Adipocyte (in vitro differentiated cells): ENCODE data around the gene NUBP2.

Source experiments
- DNase-seq: peaks from one replicate; pipeline ENCODE4 v3.0.0-alpha.2; 2015; ENCODE audit warnings: low read depth
- H3K27me3 ChIP-seq: replicated peaks from 2 replicates; pipeline ENCODE4 v1.7.0; 2013; ENCODE audit warnings: mild to moderate bottlenecking, low read length, moderate library complexity; ENCODE audit not compliant: control insufficient read depth, insufficient read depth
- H3K36me3 ChIP-seq: 2 replicates; pipeline ENCODE4 v1.7.0; 2013; ENCODE audit warnings: low read length, mild to moderate bottlenecking, moderate library complexity; ENCODE audit not compliant: control insufficient read depth, insufficient read depth, severe bottlenecking
- H3K4me1 ChIP-seq: 2 replicates; pipeline ENCODE4 v1.7.0; 2013; ENCODE audit warnings: mild to moderate bottlenecking, low read length, moderate library complexity; ENCODE audit not compliant: control insufficient read depth, insufficient read depth
- H3K4me3 ChIP-seq: 2 replicates; pipeline ENCODE4 v1.7.0; 2013; ENCODE audit warnings: mild to moderate bottlenecking, low read length, moderate library complexity
- H3K9ac ChIP-seq: 2 replicates; pipeline ENCODE4 v1.7.0; 2013; ENCODE audit warnings: mild to moderate bottlenecking, low read length, moderate library complexity
- H3K9me3 ChIP-seq: 2 replicates; pipeline ENCODE4 v1.7.0; 2013; ENCODE audit warnings: mild to moderate bottlenecking, low read length, moderate library complexity; ENCODE audit not compliant: control insufficient read depth

NUBP2 gene

GRCh38 chr16:1775006-1775845 lies 7.5 kb upstream of the NUBP2 start:
- peaks cover 22% of the 10 kb centered on the region for H3K4me1 ChIP-seq
- no peak overlapping the region for H3K4me3 ChIP-seq
- no peak for DNase-seq
- no peaks in the 10 kb centered on the region for H3K9me3 ChIP-seq
- H3K27me3 ChIP-seq = no peaks in the 10 kb centered on the region
- H3K36me3 ChIP-seq = peaks cover 26% of the 10 kb centered on the region
- H3K9ac ChIP-seq = peak overlapping the region; percentile 94

- H3K27me3 ChIP-seq = no peaks in the 10 kb centered on the region
- peaks cover 19% of the 10 kb centered on the region for H3K4me1 ChIP-seq
- H3K36me3 ChIP-seq = peaks cover 26% of the 10 kb centered on the region
- no peak overlapping the region for H3K4me3 ChIP-seq
- DNase-seq = no peak
- no peaks in the 10 kb centered on the region for H3K9me3 ChIP-seq
- no peak overlapping the region for H3K9ac ChIP-seq
These were observed 6.7 kb upstream of the NUBP2 start for GRCh38 chr16:1775846-1776671.

- no peak for DNase-seq
- peaks cover 26% of the 10 kb centered on the region for H3K36me3 ChIP-seq
- H3K4me3 ChIP-seq = no peak overlapping the region
- no peak overlapping the region for H3K9ac ChIP-seq
- H3K9me3 ChIP-seq = no peaks in the 10 kb centered on the region
- H3K4me1 ChIP-seq = peaks cover 24% of the 10 kb centered on the region
- no peaks in the 10 kb centered on the region for H3K27me3 ChIP-seq
These were observed 6.1 kb upstream of the NUBP2 start for GRCh38 chr16:1776672-1776955.

- H3K27me3 ChIP-seq = no peaks in the 10 kb centered on the region
- H3K4me1 ChIP-seq = peaks cover 21% of the 10 kb centered on the region
- no peak overlapping the region for H3K9ac ChIP-seq
- H3K36me3 ChIP-seq = peaks cover 26% of the 10 kb centered on the region
- DNase-seq = no peak
- H3K4me3 ChIP-seq = no peak overlapping the region
- H3K9me3 ChIP-seq = no peaks in the 10 kb centered on the region
These were observed 5.8 kb upstream of the NUBP2 start for GRCh38 chr16:1776991-1777374.

- peaks cover 26% of the 10 kb centered on the region for H3K36me3 ChIP-seq
- H3K4me3 ChIP-seq = no peak overlapping the region
- H3K4me1 ChIP-seq = peaks cover 16% of the 10 kb centered on the region
- no peaks in the 10 kb centered on the region for H3K9me3 ChIP-seq
- no peak overlapping the region for H3K9ac ChIP-seq
- H3K27me3 ChIP-seq = no peaks in the 10 kb centered on the region
- no peak for DNase-seq
These were observed 5.2 kb upstream of the NUBP2 start for GRCh38 chr16:1777375-1778199.

- no peaks in the 10 kb centered on the region for H3K9me3 ChIP-seq
- no peaks in the 10 kb centered on the region for H3K27me3 ChIP-seq
- H3K36me3 ChIP-seq = peaks cover 26% of the 10 kb centered on the region
- peaks cover 16% of the 10 kb centered on the region for H3K4me1 ChIP-seq
- H3K9ac ChIP-seq = no peak overlapping the region
- H3K4me3 ChIP-seq = no peak overlapping the region
- no peak for DNase-seq
These were observed 4.3 kb upstream of the NUBP2 start for GRCh38 chr16:1778200-1779179.

GRCh38 chr16:1779234-1779701 lies 3.5 kb upstream of the NUBP2 start:
- H3K27me3 ChIP-seq = no peaks in the 10 kb centered on the region
- peaks cover 26% of the 10 kb centered on the region for H3K36me3 ChIP-seq
- no peak for DNase-seq
- H3K4me1 ChIP-seq = peaks cover 11% of the 10 kb centered on the region
- H3K4me3 ChIP-seq = no peak overlapping the region
- no peaks in the 10 kb centered on the region for H3K9me3 ChIP-seq
- H3K9ac ChIP-seq = no peak overlapping the region

- Histone ChIP-seq H3K9ac (no peak overlapping the region), H3K27me3 (no peaks in the 10 kb centered on the region), H3K4me1 (peaks cover 5% of the 10 kb centered on the region), H3K9me3 (no peaks in the 10 kb centered on the region), H3K4me3 (no peak overlapping the region), H3K36me3 (peaks cover 25% of the 10 kb centered on the region)
- no peak for DNase-seq
These were observed 2.8 kb upstream of the NUBP2 start for GRCh38 chr16:1779741-1780676.

GRCh38 chr16:1780677-1781072 lies 2.1 kb upstream of the NUBP2 start:
- Histone ChIP-seq H3K9ac (peak overlapping the region; percentile 89), H3K36me3 (peaks cover 18% of the 10 kb centered on the region)
- DNase-seq = no peak

More at GRCh38 chr16:1780677-1781072, 2.1 kb upstream of the NUBP2 start:
- no peaks in the 10 kb centered on the region for H3K9me3 ChIP-seq
- no peaks in the 10 kb centered on the region for H3K27me3 ChIP-seq
- H3K4me3 ChIP-seq = no peak overlapping the region
- H3K4me1 ChIP-seq = peaks cover 5% of the 10 kb centered on the region
